ENCODE measurements around the gene DEK.
"Not testable (repeated sequence)": the region's sequence is repeated elsewhere in the genome, so short reads cannot be mapped to it uniquely, and the experiment has no call there.

Gene DEK

DNA sequence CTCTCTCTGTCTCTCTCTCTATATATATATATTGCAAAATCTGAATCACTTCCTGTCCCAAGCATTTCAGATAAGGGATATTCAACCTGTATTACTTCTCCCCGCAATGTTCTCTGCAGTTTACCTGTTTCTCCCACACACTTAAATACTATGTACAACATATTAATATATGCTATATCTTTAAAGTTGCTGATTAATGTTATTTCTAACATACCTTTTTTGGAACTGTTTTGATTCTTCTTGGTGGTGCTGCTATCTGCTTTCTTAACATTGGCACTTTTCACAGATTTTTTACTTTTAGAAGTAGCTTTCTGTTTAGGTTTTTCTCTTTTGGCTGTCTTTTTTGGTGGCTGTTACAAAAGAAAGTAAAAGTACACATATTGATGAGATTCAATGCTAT, 27.2 kb downstream of the DEK start:
- no peak for DNase-seq

DNA sequence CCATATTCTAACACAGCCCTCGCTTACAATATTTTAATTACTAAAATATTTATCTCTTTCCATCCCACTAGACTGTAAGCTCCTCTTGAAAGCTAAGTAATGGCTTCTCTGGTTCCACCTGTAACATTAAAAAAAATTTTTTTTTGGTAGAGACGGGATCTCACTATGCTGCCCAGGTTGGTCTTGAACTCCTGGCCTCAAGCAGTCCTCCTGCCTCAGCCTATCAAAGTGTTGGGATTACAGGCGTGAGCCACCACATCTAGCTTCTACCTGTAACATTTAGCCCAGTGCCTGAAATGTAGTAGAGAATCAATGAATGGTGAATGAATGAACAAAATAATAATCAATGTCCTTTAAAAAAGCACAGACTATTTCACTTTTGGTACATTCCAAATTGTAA, 28.8 kb downstream of the DEK start:
- no peak for DNase-seq

DNA sequence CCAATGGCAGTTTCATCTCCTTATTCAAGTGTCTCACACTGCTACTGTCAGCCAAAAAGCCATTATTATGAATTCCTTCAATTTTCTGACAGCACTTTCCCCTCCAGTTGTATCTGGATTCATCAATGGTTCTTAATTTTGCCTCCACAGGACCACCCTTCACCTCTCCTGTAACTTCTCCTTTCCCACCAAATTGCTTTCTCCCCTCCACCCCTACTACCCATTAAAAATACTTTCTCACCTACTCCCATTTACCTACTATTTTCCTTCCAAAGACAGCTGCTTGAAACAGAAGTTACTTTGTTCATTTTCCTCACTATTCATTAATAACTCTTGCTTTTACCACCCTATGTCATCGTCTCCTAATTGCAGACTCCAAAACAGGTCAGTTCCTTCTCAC, 29.8 kb downstream of the DEK start:
- DNase-seq = no peak

DNA sequence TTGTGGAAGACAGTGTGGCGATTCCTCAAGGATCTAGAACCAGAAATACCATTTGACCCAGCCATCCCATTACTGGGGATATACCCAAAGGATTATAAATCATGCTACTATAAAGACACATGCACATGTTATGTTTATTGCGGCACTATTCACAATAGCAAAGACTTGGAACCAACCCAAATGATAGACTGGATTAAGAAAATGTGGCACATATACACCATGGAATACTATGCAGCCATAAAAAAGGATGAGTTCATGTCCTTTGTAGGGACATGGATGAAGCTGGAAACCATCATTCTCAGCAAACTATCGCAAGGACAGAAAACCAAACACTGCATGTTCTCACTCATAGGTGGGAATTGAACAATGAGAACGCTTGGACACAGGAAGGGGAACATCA, 30.6 kb downstream of the DEK start:
- not testable (repeated sequence) for DNase-seq

DNA sequence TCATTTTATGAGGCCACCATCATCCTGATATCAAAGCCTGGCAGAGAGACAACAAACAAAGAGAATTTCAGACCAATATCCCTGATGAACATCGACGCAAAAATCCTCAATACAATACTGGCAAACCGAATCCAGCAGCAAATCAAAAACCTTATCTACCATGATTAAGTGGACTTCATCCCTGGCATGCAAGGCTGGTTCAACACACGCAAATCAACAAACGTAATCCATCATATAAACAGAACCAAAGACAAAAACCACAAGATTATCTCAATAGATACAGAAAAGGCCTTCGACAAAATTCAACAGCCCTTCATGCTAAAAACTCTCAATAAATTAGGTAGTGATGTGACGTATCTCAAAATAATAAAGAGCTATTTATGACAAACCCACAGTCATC, 32.5 kb downstream of the DEK start:
- not testable (repeated sequence) for DNase-seq

DNA sequence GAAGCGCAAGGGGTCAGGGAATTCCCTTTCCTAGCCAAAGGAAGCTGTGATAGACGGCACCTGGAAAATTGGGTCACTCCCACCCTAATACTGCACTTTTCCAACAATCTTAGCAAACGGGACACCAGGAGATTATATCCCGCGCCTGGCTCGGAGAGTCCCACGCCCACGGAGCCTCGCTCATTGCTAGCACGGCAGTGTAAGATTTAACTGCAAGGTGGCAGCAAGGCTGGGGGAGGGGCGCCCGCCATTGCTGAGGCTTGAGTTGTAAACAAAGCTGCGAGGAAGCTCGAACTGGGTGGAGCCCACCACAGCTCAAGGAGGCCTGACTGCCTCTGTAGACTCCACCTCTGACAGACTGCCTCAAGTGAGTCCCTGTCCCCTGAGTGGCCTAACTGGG, 35.7 kb downstream of the DEK start:
- DNase-seq = not testable (repeated sequence)

DNA sequence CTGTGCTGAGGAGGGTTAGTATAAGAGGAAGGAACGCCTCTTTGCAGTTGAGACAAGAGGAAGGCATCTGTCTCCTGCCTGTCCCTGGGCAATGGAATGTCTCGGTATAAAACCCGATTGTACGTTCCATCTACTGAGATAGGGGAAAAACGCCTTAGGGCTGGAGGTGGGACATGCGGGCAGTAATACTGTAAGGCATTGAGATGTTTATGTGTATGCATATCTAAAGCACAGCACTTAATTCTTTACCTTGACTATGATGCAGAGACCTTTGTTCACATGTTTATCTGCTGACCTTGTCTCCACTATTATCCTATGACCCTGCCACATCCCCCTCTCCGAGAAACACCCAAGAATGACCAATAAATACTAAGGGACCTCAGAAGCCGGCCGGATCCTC, 37.2 kb downstream of the DEK start:
- not testable (repeated sequence) for DNase-seq

DNA sequence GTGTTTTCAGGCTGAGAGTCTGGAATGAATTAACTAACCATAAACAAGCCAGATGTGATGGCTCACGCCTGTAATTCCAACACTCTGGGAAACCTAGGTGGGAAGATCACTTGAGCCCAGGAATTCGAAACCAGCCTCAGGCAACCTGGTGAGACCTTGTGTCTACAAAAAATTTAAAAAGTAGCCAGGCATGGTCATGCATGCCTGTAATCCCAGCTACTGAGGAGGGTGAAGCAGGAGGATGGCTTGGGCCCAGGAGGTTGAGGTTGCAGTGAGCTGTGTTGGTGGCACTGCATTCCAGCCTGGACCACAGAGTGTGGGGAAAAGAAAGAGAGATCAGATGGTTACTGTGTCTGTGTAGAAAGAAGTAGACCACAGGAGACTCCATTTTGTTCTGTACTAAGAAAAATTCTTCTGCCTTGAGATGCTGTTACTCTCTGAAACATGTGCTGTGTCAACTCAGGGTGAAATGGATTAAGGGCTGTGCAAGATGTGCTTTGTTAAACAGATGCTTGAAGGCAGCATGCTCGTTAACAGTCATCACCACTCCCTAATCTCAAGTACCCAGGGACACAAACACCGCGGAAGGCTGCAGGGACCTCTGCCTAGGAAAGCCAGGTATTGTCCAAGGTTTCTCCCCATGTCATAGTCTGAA, 37.8 kb downstream of the DEK start:
- not testable (repeated sequence) for DNase-seq

DNA sequence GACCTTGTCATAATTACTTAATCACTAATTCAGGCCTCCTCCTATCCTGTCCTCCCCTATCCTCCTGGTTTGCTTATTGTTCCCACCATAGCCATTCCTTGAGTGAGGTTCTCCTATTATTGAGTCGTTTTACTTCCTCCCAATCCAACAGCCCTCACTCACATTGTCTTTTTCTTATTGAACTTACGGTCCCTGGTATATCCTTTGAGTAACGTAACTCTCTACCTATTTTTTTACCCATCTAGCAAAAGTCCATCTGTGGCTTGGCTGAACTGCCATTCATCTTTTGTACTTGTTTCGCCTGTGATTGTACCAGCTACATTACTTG, 43.1 kb downstream of the DEK start:
- DNase-seq = no peak

DNA sequence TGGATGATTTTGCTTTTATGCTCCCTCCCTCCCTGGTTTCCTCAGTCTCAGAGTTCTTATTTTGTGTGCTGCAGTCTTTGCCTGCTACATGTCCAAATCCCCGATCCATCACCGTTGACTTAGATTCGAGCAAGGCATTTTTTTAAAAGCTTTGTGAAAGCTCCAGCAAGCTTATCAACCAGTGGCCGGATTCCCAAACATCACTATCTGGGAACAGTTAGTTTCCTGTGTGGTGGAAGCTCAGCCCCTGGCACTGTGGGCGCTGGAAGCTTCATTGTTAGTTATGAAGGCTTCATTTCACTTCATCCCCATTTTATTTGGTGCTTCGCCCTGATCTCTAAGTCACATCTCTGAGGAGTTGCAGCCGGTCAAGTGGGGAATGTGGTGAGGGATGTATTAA, 44.7 kb downstream of the DEK start:
- DNase-seq = no peak

DNA sequence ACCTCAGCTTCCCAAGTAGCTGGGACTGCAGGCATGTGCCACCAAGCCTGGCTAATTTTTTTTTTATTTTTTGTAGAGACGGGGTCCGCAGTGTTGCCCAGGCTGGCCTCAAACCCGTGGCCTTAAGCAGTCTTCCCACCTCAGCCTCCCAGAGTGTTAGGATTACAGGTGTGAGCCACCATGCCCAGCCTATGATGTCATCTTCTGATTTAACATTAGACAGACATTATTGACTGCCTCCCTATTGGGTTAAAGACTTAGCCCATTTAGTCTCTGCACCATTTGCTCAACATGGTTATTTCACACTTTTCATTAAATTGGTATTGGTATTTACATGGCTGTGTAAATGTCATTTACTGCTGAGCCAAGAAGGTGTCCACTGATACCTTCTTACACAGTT, 46.1 kb downstream of the DEK start:
- no peak for DNase-seq

DNA sequence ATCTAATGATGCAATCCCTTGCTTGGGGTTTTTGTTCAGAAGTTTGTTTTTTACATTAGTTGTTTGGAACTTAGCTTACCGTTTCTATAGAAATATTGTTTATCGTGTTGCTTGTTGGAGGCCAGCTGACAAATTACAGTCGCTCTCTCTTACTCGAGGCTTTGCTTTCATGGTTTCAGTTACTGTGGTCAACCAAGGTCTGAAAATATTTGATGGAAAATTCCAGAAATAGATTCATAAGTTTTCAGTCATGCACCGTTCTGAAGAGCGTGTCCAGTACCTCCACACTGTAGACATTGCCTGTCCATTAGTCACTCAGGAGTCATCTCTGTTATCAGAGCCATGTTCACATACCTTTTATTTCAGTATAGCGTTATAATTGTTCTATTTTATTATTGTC, 47.9 kb downstream of the DEK start:
- DNase-seq = no peak

DNA sequence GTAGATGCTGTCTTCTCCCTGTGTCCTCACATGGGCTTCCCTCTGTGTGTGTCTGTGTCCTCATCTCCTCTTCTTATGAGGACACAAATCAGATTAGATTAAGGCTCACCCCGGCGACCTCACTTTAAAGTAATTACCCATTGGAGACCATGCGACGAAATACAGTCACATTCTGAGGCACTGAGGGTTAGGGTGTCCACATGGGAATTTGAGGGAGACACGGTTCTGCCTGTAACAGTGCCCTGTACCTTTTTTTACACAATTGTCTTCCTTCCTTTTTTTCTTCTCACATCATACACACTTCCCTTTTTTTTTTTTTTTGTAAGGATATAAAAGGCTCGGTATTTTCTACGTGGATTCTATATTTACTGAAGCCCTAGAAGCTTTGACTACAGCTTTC, 48.9 kb downstream of the DEK start:
- no peak for DNase-seq

DNA sequence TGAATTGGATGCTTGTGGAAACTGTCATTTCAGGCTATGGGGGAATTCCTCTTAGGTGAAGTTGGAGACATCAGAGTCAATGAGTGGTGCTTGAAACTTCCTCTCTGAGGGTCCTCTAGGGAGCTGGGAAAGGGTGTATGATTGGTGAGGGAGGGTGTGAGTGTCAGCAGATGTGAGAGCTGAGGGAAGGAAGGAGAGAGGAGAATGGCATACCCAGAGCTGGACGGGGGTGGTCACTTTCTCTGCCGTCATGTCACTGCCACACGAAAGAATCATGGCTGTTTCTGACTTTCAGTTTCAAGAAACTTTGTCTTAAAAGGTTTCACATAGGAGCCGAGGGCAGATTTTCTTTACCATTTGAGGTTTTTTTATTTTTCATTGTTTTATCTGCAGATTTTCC, 50.3 kb downstream of the DEK start:
- DNase-seq = no peak

DNA sequence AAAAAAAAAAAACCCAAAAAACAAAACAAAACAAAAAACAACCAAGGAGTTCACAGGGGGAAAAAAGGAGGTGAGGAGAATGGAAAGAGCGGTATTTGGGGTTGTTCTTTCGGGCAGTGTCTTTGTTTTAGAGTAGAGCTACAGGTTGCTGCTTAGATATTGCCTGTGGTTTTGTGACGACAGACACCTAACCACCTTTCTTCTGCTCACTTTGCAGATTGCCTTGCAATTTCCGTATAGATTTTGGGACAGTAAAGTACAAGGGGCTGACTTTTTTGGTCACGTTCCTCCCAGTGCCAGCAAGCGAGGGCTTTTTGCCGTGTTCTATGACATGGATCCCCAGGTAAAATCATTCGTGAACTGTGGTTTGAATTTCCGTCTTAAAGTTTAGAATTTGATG, 50.9 kb downstream of the DEK start:
- no peak for DNase-seq

DNA sequence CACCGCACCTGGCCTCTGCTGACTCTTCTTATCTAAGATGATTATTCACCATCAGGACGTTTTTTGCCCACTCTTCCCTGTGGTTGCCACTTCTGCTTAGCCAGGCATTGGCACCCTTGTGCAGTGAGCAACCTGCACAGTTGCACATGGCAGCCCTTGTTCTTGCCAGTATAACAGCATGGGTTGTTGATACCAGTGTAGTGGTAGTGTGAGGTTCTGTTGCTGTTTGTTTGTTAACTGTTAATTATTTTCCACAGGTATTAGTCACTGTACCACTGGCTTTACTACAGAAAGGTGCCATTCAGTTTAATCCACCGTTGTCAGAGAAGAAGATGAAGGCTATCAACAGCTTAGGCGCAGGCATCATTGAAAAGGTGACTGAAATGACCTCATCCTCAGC, 52.1 kb downstream of the DEK start:
- no peak for DNase-seq

DNA sequence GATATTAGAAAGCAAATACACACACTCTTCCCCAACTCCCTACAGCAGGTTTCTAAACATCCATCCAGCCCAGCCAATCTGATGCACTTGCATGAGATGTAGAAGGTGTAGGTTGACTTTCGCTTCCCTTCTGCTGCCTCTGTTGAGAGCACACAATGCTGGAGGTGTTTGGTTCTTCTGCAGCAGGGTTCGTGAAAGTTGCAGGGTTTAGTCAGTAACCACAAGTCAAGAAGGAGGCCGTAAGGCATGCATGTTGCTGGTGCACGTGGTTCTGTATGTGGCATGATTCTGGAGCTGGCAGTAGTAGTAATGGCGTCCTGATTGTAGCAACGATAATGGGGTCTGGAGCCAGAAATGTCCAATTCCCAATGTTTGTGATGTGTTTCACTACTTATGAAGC, 53.0 kb downstream of the DEK start:
- DNase-seq = no peak

DNA sequence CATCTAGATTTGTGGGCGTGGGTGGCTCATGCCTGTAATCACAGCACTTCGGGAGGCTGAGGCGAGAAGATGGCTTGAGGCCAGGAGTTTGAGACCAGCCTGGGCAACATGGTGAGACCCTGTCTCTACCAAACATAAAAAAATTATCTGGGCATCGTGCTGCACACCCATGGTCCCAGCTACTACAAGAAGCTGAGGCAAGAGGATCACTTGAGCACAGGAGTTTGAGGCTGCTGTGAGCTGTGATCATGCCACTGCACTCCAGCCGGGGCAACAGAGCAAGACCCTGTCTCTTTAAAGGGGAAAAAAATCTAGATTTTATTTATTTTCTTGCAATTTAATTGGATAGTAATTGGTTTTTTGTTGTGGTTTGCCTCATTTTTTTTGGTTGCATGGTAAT, 53.6 kb downstream of the DEK start:
- no peak for DNase-seq

DNA sequence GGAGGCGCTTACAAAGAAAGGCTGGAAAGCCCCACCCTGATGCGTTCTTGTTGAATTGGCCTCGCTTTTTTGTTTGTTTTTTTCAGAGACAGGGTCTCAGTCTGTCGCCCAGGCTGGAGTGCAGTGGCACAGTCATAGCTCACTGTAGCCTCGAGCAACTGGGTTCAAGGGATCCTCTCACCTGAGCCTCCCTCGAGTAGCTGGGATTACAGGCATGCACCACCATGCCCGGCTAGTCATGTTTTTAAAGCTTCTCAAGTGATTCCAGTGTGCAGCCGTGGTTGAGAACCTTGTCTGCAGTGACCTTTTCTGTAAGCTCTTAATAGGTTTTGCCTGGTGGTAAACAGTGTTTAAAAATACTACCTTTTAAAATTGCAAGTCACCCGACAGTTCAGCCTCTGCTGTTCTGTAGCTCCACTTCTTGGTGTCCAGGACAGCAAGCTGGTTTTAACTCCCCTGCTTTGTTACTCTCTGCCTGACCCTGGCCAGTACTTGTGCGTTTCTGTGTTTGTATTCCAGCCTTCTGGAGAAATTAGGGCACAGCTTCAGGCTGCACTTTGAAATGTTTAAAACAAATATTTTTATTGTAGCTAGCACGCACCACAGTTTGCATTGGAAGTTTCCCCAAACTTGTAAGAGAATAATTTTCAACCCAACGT, 54.7 kb downstream of the DEK start:
- DNase-seq = no peak

DNA sequence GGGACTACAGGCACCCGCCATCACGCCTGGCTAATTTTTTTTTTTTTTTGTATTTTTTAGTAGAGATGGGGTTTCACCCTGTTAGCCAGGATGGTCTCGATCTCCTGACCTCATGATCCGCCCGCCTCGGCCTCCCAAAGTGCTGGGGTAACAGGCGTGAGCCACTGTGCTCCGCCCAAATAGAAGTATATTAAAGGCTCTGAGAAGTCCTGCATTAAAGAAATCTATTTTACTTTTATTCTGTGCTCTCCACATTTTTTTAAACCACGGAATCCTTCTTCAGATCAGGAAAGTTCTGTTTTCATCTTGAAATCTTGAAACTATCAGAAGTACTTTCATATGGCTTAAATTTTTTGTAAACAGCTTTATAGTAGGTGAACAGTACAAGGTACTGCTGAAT, 55.6 kb downstream of the DEK start:
- DNase-seq = not testable (repeated sequence)

DNA sequence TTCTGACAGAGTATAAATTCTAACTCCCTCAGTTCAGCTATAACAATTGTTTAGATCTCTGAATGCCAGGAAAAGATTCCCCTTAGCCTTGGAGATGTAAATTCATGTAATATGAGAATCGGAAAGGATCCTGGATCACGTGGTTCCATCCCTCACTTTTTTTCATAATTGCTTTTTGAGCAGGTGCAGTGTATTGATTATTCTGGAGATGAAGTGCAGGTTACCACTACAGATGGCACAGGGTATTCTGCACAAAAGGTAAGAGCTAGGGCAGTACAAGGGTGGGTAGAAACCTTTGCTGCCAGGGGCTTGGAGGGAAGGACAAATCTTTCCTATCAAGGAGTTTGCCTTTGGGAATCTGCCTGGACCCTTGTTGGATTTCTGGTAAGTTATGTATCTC, 56.4 kb downstream of the DEK start:
- no peak for DNase-seq

DNA sequence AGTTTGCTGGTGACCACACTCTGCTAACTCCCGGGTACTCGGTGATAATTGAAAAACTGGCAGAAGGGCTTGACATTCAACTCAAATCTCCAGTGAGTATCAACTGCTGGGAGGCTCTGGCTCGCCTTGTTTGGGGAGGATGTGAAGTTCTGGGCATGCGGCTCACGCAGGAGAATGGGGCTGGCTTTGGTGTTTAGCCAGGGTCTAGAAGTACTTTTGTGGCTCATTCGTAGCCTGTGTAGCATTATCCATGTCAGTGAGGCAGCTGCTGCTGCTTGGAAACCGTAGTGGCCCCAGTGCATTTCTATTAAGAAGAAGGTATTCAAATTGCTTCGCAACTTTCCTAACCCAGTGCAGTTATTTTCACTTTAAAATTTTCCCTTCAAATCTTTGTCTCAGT, 56.9 kb downstream of the DEK start:
- DNase-seq = no peak

DNA sequence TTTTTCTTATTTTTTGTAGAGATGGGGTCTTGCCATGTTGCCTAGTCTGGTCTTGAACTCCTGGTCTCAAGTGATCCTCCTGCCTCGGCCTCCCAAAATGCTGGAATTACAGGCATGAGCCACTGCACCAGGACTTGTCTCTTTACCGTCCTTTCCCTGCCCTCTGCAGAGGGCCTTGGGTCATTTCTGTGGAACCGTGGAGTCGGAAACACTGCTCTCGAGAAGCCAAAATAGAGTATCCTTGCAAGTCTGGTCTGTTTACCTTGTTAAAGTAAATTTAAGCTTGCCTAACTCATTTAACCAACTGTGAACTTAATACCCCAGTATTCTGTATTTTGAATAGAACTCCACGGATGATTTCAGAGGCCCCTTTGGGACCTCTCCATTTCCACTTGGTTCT, 57.7 kb downstream of the DEK start:
- DNase-seq = no peak

DNA sequence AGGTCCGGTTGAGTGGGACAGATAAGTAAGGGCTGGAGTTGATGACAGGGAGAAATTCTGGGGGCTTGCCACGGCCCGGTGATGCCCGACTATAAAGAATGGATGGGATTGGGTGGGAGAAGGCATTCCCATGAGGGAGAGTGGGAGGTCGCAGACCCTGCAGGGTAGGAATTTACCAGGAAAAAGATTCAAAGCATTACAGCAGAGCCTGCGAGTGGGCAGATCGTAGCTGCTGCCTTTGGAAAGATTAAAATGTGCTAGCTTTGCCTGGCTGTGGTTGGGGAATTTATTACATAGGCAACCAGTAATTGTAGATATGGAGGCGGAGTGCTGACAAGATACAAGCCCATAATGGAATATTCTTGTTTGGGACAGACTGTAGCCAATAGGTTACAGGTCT, 59.6 kb downstream of the DEK start:
- no peak for DNase-seq

DNA sequence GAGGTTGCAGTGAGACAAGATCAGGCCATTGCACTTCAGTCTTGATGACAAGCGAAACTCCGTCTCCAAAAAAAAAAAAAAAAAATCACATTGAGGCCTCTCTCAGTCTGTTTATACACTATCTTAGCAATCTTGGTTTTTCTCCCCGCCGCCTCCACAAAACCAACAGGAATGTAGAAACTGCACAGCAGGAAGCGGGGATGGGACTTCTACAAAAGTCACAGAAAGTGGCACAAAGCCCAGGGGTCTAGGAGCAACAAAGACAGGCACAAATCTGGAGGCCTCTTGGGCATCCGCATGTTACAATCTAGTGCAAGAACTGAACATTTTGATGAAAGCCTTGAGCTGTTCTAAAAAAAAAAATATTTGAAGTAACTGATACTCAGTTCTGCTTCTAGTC, 60.5 kb downstream of the DEK start:
- DNase-seq = no peak

Data from activated effector memory CD4-positive, alpha-beta T cell treated with Interleukin-2 at 50 U/mL for 16 hours (primary cell).